ENCODE data around the gene RHOT2.

DNA sequence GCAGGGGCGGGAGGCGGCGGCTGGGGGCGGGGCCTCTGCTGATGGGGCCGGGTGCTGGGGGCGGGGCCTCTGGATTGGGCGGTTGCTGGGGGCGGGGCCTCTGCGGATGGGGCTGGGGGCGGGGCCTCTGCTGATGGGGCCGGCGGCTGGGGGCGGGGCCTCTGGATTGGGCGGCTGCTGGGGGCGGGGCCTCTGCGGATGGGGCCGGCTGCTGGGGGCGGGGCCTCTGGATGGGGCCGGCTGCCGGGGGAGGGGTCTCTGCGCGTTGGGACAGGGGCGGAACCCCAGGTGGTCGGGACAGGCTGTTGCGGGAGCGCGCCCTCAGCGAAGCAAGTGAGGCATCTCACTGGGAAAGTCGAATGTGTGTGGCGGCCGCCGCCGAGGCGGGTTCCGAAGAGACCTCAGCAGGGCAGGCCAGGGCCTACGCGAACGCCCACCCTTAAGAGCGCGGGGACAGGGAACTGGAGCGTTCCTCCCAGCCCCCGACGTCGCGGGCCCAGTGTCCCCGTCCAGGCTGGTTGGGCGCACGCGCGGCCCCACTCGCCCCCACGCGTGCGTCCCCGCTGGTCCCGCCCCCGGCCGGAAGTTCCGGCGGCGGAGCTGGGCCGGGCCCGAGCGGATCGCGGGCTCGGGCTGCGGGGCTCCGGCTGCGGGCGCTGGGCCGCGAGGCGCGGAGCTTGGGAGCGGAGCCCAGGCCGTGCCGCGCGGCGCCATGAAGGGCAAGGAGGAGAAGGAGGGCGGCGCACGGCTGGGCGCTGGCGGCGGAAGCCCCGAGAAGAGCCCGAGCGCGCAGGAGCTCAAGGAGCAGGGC lies 12.1 kb downstream of the RHOT2 start, which contains the start of gene STUB1:
- TF ChIP-seq, protein P1, sequence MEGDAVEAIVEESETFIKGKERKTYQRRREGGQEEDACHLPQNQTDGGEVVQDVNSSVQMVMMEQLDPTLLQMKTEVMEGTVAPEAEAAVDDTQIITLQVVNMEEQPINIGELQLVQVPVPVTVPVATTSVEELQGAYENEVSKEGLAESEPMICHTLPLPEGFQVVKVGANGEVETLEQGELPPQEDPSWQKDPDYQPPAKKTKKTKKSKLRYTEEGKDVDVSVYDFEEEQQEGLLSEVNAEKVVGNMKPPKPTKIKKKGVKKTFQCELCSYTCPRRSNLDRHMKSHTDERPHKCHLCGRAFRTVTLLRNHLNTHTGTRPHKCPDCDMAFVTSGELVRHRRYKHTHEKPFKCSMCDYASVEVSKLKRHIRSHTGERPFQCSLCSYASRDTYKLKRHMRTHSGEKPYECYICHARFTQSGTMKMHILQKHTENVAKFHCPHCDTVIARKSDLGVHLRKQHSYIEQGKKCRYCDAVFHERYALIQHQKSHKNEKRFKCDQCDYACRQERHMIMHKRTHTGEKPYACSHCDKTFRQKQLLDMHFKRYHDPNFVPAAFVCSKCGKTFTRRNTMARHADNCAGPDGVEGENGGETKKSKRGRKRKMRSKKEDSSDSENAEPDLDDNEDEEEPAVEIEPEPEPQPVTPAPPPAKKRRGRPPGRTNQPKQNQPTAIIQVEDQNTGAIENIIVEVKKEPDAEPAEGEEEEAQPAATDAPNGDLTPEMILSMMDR (optimal IDR thresholded peaks at IDR 0.05 in 1 of 3, IDR thresholded peaks at IDR 0.05 in 1 of 3, conservative IDR thresholded peaks at IDR 0.05 in 1 of 3; ENCODE audit: extremely low read depth in 1 of 3, insufficient read depth in 2 of 3, low read length in 3 of 3) = no peak
- no peak for TF ChIP-seq EZH2 (IDR thresholded peaks at IDR 0.05; ENCODE audit: low read length)

Data from keratinocyte (primary cell).